Measurements from ENCODE around the gene PLP1. TPM values are rescaled to one million over a fixed set of nuclear protein-coding genes. Genes with fewer than 3 reads are reported as not detected.

The PLP1 gene
- total RNA-seq, 2 donors from 2014 or later: 1.7 to 14.8 TPM

DNA sequence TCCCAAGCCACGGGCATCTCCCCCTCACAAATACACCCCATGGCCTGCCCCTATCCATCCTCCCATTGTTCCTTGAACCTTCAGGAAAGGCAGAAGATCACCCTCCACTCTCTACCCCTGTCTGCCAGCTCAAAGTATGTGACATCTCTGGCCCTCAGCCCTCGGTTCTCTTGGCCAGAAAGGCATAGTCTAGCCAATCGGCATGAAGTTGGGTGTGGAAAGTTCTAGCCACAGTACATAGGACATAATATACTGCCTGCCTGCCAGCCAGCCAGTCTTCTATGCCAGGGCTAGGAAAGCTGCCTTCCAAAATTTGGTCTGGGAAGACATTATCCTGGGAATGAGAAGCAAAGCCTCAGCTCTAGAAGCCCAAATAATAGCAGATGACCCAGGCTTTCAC is 3.2 kb upstream of the PLP1 start:
- no peaks in the 10 kb centered on the region for H3K4me1 ChIP-seq (ENCODE audit: control insufficient read depth in 1 of 2, low read depth in 2 of 2)
- ATAC-seq (ENCODE audit: insufficient number of reproducible peaks, low FRiP score, low read depth) (no peak), DNase-seq (ENCODE audit: low spot score) (no peak)
- H3K27me3 ChIP-seq (replicated peaks; ENCODE audit: insufficient read depth): no peaks in the 10 kb centered on the region
- no peaks in the 10 kb centered on the region for H3K36me3 ChIP-seq
- TF ChIP-seq, protein P1, sequence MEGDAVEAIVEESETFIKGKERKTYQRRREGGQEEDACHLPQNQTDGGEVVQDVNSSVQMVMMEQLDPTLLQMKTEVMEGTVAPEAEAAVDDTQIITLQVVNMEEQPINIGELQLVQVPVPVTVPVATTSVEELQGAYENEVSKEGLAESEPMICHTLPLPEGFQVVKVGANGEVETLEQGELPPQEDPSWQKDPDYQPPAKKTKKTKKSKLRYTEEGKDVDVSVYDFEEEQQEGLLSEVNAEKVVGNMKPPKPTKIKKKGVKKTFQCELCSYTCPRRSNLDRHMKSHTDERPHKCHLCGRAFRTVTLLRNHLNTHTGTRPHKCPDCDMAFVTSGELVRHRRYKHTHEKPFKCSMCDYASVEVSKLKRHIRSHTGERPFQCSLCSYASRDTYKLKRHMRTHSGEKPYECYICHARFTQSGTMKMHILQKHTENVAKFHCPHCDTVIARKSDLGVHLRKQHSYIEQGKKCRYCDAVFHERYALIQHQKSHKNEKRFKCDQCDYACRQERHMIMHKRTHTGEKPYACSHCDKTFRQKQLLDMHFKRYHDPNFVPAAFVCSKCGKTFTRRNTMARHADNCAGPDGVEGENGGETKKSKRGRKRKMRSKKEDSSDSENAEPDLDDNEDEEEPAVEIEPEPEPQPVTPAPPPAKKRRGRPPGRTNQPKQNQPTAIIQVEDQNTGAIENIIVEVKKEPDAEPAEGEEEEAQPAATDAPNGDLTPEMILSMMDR (IDR thresholded peaks at IDR 0.05): no peak
- peak overlapping the region in 1 of 2 donors; percentile 8 for H3K27ac ChIP-seq
- no peak overlapping the region for H3K4me3 ChIP-seq
- H3K9me3 ChIP-seq: no peaks in the 10 kb centered on the region

DNA sequence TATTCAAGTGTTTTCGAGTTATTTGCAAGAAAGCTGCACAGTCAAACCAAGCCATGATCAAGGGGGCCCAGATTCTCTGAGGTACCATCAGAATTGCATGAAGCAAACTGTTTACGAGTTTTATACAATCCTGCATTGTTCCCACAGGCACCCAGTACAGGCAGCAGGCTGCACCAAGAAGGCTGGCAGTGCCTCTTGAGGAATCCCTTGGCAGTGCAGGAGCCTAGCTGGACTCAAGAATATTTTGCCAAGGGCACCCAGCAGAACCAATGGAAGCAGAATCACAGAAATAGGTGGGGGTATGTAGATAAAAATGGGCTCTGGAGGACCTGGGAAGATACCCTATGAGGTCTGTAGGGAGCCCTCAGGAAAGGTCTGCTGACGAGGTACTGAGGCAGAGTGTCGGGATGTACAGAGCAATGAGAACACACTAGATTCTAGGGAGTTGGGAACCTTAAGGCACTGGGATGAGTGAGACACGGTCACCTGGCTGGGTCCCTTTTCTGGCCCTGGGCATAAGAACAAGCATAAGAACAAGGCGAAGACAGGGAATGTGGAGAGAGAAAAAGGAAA is 2.5 kb upstream of the PLP1 start:
- Histone ChIP-seq H3K4me1 (ENCODE audit: control insufficient read depth in 1 of 2, low read depth in 2 of 2) (peaks cover 0 to 5% of the 10 kb centered on the region in 2 donors), H3K27me3 (replicated peaks; ENCODE audit: insufficient read depth) (no peaks in the 10 kb centered on the region), H3K4me3 (no peak overlapping the region), H3K9me3 (no peaks in the 10 kb centered on the region), H3K27ac (no peak overlapping the region), H3K36me3 (no peaks in the 10 kb centered on the region)
- ATAC-seq (ENCODE audit: insufficient number of reproducible peaks, low FRiP score, low read depth): no peak
- TF ChIP-seq, protein P1 (IDR thresholded peaks at IDR 0.05): peak; percentile 32
- DNase-seq (ENCODE audit: low spot score): no peak

DNA sequence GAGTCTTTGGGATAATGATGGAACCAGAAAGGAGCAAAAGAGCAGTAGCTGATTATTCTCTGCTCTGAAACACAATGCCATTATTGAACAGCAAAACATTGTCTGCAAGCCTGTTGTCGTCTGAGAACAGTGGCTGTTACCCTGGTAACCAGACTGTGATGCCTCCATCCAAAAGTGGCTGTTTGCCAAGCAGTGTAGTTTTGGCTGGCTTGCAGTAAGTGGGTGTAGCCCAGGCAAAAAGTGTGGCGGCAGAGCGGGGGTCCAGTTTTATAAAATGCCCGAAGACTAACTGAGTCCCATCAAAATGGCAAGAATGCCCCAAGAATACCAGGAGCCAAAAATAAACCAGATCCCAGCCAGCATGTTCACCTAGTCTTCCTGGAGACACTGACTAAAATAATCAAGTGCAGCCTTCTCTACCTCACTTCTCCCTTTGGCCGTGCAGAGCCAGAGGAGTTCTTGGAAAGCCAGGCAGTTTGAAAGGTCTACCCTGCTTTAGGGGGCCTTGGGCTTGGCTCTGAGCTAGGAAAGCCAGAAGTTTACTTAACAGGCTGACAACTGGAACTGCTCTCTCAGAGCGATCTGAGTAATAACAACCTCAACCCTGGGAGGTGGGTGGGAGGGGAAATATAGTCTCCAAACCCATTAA is 2.6 kb downstream of the PLP1 start:
- no peaks in the 10 kb centered on the region for H3K36me3 ChIP-seq
- no peaks in the 10 kb centered on the region for H3K9me3 ChIP-seq
- no peak for DNase-seq (ENCODE audit: low spot score)
- H3K27me3 ChIP-seq (replicated peaks; ENCODE audit: insufficient read depth): no peaks in the 10 kb centered on the region
- no peak overlapping the region for H3K4me3 ChIP-seq
- no peak for ATAC-seq (ENCODE audit: insufficient number of reproducible peaks, low FRiP score, low read depth)
- H3K4me1 ChIP-seq (ENCODE audit: control insufficient read depth in 1 of 2, low read depth in 2 of 2): peaks cover 0 to 12% of the 10 kb centered on the region in 2 donors
- TF ChIP-seq, protein P1 (IDR thresholded peaks at IDR 0.05): no peak
- no peak overlapping the region for H3K27ac ChIP-seq

DNA sequence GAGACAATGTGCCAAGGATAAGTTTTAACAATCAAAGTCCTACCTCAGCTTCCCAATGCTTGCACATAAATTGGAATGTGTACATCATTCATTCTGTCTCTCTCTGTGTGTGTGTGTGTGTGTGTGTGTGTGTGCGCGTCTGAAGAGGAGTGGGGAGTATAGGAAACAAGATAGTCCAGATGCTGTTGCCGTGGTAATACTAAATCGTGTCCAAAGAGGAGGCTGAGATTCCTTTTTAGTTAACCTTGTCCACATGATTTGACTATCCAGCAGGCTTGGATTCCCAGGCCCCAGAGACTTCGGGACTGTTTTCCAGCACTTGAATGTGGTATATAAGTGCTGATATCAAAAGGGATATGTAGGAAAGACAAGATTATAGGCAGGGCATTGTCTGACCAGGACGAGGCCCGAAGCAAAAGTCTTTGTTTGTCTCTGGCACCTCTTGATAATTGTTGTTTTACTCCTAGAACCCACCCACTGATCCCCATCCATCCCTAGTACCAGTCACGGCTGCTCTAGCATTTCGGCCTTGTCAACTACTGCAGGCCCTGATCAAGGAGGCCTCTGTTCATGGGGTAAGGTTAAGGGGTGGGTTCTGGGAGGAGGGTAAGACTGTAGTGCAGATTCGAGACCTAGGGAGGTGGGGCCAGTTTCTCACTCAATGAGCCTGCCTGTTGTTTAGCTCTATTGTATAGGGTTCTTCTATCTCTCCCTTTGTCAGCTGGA is 3.9 kb downstream of the PLP1 start:
- TF ChIP-seq, protein P1 (IDR thresholded peaks at IDR 0.05): no peak
- Histone ChIP-seq H3K4me3 (no peak overlapping the region), H3K4me1 (ENCODE audit: control insufficient read depth in 1 of 2, low read depth in 2 of 2) (peaks cover 0 to 12% of the 10 kb centered on the region in 2 donors), H3K27me3 (replicated peaks; ENCODE audit: insufficient read depth) (no peaks in the 10 kb centered on the region), H3K36me3 (no peaks in the 10 kb centered on the region), H3K27ac (no peak overlapping the region), H3K9me3 (no peaks in the 10 kb centered on the region)
- no peak for DNase-seq (ENCODE audit: low spot score)
- no peak for ATAC-seq (ENCODE audit: insufficient number of reproducible peaks, low FRiP score, low read depth)

DNA sequence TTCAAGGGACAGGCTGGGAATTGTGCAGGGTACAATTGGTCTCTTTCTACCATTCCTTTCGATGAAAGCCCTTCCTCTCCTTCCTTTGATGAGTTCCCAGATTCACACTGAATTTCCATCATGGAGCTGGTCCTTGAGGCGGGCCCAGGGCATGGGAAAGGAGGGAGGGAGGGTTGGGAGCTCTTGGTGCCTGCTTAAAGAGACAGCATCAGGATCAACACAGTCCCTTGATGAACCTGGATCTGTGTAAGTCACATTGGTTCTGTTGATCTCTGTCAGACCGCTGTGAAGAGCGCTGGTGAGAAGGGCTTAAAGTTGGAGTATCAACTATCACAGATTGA is 4.4 kb downstream of the PLP1 start:
- peaks cover 0 to 12% of the 10 kb centered on the region in 2 donors for H3K4me1 ChIP-seq (ENCODE audit: control insufficient read depth in 1 of 2, low read depth in 2 of 2)
- ATAC-seq (ENCODE audit: insufficient number of reproducible peaks, low FRiP score, low read depth): no peak

More for the DNA sequence above, 4.4 kb downstream of the PLP1 start:
- DNase-seq (ENCODE audit: low spot score): no peak
- Histone ChIP-seq H3K9me3 (no peaks in the 10 kb centered on the region), H3K27me3 (replicated peaks; ENCODE audit: insufficient read depth) (no peaks in the 10 kb centered on the region), H3K4me3 (no peak overlapping the region), H3K36me3 (no peaks in the 10 kb centered on the region), H3K27ac (no peak overlapping the region)
- TF ChIP-seq, protein P1 (IDR thresholded peaks at IDR 0.05): no peak

All from thoracic aorta (tissue), 2 donors.